Skeletal muscle tissue (tissue), 4 donors: ENCODE data around the gene CDK15. TPM values are rescaled to one million over a fixed set of nuclear protein-coding genes. Genes with fewer than 3 reads are reported as not detected.

Source experiments
- H3K27ac ChIP-seq: one replicate; pipeline ENCODE4 v1.7.0; 2013; ENCODE audit warnings: mild to moderate bottlenecking, low read depth, low read length, inconsistent platforms
- H3K27me3 ChIP-seq, 3 donors: one replicate each; pipeline ENCODE4 v1.7.0; 2013; ENCODE audit warnings: low read length in 3 of 3; ENCODE audit not compliant: control insufficient read depth in 3 of 3, insufficient read depth in 3 of 3
- H3K36me3 ChIP-seq, 3 donors: one replicate each; pipeline ENCODE4 v1.7.0; 2013; ENCODE audit warnings: low read length in 3 of 3; ENCODE audit not compliant: control insufficient read depth in 3 of 3, insufficient read depth in 3 of 3
- H3K4me1 ChIP-seq, 3 donors: one replicate each; pipeline ENCODE4 v1.7.0; 2013; ENCODE audit warnings: low read length in 3 of 3, mild to moderate bottlenecking in 3 of 3; ENCODE audit not compliant: control insufficient read depth in 3 of 3, insufficient read depth in 3 of 3
- H3K4me3 ChIP-seq, 3 donors: one replicate each; pipeline ENCODE4 v1.7.0; 2013; ENCODE audit warnings: low read length in 3 of 3
- H3K9ac ChIP-seq, 3 donors: one replicate each; pipeline ENCODE4 v1.7.0; 2013; ENCODE audit warnings: low read length in 3 of 3, mild to moderate bottlenecking in 3 of 3, moderate library complexity in 2 of 3, low read depth in 1 of 3
- H3K9me3 ChIP-seq, 3 donors: one replicate each; pipeline ENCODE4 v1.7.0; 2013; ENCODE audit warnings: low read length in 3 of 3; ENCODE audit not compliant: control insufficient read depth in 3 of 3
- total RNA-seq: library from RNA; depleted of rRNA; stranded (reverse); fragments of >200 nt; gene quantifications from one replicate; pipeline ENCODE4 v1.2.3, GENCODE V29; 2014
- donor health status: Osteomylitis.

Gene CDK15
- total RNA-seq, 1 donor from 2014 or later: 0.52 TPM

DNA sequence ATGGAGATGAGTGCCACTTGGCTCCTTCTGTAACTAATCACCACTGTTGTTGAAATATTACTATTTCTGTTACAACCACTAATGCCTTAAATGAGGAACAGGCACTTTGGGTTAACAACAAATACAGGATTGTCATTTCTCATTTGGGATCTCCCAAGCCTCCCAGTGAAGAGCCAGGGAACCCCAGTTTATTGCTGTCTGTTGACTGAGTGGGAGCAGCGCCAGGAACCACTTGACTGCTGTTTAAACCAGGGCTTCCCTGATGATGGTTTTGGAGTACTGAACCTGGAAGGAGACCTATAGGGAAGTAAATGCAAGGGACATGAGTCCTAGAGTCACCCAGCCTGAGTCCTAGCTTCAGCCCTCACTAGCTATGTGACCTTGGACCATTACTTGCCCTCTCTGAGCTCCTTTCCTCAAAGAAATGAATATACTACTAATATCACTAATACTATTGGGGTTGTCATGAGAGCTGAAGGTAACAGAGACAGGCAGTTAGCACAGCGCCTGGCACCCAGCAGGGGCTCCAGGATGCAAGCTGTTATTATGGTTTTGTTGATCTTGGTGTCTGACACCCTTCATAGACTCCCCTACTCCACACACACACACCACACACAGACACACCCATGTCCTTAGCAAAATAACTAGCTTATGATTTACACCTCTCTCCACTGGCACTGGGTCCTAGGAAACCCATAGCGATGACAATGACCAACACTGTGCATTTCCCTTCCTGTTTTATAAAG is 123.1 kb downstream of the CDK15 start:
- H3K27me3 ChIP-seq: no peaks in the 10 kb centered on the region
- no peak overlapping the region for H3K4me3 ChIP-seq
- peaks cover 18 to 28% (median 24%) of the 10 kb centered on the region in 3 donors for H3K4me1 ChIP-seq
- H3K36me3 ChIP-seq: no peaks in the 10 kb centered on the region
- no peaks in the 10 kb centered on the region for H3K9me3 ChIP-seq
- H3K27ac ChIP-seq: no peak overlapping the region
- H3K9ac ChIP-seq: no peak overlapping the region

DNA sequence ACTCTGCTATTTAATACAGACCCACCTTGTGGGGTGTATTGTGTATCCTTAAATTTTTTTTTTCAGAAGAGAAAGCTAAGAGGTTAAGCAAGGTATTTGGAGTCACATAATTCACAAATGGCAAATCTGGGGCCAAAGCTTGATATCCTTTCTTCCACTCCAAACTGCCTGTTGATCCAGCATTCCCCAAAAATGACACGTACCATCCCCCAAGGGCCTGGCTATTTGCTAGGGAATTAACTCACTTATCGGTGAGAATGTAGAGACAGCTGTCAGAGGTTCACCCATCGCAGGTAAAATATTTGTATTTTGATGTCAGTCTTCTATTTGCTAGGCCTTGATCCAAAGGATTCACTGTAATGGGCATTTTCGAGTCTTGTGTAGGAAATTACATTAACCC is 123.7 kb downstream of the CDK15 start:
- Histone ChIP-seq H3K9me3 (no peaks in the 10 kb centered on the region), H3K9ac (no peak overlapping the region), H3K4me3 (no peak overlapping the region), H3K36me3 (no peaks in the 10 kb centered on the region), H3K27me3 (no peaks in the 10 kb centered on the region), H3K4me1 (peaks cover 18 to 32% (median 24%) of the 10 kb centered on the region in 3 donors), H3K27ac (no peak overlapping the region)

DNA sequence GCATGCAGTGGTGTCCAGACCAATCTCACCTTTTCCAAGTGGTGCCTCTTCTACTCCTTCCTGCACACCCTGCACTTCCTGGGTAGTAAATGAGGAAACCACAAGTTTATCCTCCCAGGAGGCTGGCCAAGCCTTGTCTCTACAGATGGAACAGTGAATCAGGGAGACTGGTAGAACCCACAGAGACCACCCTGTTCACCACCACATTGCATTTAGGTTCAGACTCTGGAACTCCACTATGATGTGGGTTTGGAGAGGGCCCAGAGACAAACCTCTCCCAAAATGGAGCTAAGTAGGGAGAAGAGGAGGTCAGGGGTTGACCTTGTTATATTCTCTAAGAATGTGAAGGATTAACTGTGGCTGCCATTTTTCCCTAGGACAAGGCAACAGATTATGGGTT is 124.5 kb downstream of the CDK15 start:
- H3K27me3 ChIP-seq: no peaks in the 10 kb centered on the region
- peaks cover 18 to 32% (median 24%) of the 10 kb centered on the region in 3 donors for H3K4me1 ChIP-seq
- no peak overlapping the region for H3K9ac ChIP-seq
- H3K27ac ChIP-seq: no peak overlapping the region
- no peaks in the 10 kb centered on the region for H3K36me3 ChIP-seq
- no peaks in the 10 kb centered on the region for H3K9me3 ChIP-seq
- no peak overlapping the region for H3K4me3 ChIP-seq

GRCh38 chr2:201931475-201931874 is 125.1 kb downstream of the CDK15 start:
- Histone ChIP-seq H3K4me3 (no peak overlapping the region), H3K27ac (no peak overlapping the region), H3K9me3 (no peaks in the 10 kb centered on the region), H3K27me3 (no peaks in the 10 kb centered on the region), H3K36me3 (no peaks in the 10 kb centered on the region), H3K4me1 (peaks cover 18 to 32% (median 24%) of the 10 kb centered on the region in 3 donors), H3K9ac (no peak overlapping the region)

GRCh38 chr2:201931951-201932350 is 125.6 kb downstream of the CDK15 start:
- no peaks in the 10 kb centered on the region for H3K9me3 ChIP-seq
- H3K9ac ChIP-seq: no peak overlapping the region
- H3K27ac ChIP-seq: peak overlapping the region; percentile 11
- no peak overlapping the region for H3K4me3 ChIP-seq
- H3K36me3 ChIP-seq: no peaks in the 10 kb centered on the region
- peaks cover 18 to 32% (median 24%) of the 10 kb centered on the region in 3 donors for H3K4me1 ChIP-seq
- H3K27me3 ChIP-seq: no peaks in the 10 kb centered on the region

GRCh38 chr2:201932511-201932910 is 126.2 kb downstream of the CDK15 start:
- H3K9ac ChIP-seq: peak overlapping the region in 1 of 3 donors; percentile 20
- H3K4me3 ChIP-seq: no peak overlapping the region
- H3K36me3 ChIP-seq: no peaks in the 10 kb centered on the region
- peak overlapping the region; percentile 11 for H3K27ac ChIP-seq
- H3K9me3 ChIP-seq: no peaks in the 10 kb centered on the region
- peaks cover 18 to 32% (median 24%) of the 10 kb centered on the region in 3 donors for H3K4me1 ChIP-seq
- no peaks in the 10 kb centered on the region for H3K27me3 ChIP-seq

GRCh38 chr2:201933792-201934237 is 127.5 kb downstream of the CDK15 start:
- Histone ChIP-seq H3K27ac (peak overlapping the region; percentile 90), H3K4me3 (peak overlapping the region; percentile 22 to 48 (median 45)), H3K9ac (peak overlapping the region; percentile 65 to 70 (median 70)), H3K4me1 (peaks cover 18 to 32% (median 24%) of the 10 kb centered on the region in 3 donors), H3K27me3 (no peaks in the 10 kb centered on the region), H3K36me3 (no peaks in the 10 kb centered on the region), H3K9me3 (no peaks in the 10 kb centered on the region)

DNA sequence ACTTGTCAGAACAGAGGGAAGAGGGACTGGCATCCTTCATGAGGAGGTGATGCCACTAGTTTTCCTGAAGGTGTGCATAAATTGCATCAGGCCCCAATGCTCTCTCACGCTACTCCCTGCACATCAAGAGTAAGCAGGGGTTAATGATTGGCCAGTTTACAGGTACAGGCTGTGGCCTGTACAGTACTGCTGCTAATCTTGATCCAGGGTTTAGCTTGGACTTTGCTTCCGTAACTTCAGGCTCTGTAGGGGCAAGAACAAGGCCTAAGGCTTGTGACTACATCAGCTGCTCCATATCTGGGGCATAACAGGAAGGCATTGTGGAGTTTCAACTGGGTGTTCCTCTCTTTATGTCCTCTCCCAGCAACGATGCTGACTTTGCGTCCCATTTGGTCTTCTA is 130.5 kb downstream of the CDK15 start:
- Histone ChIP-seq H3K9ac (no peak overlapping the region), H3K9me3 (no peaks in the 10 kb centered on the region), H3K27me3 (peaks cover 0 to 3% (median 0%) of the 10 kb centered on the region in 3 donors), H3K4me1 (peaks cover 16 to 25% (median 24%) of the 10 kb centered on the region in 3 donors), H3K27ac (no peak overlapping the region), H3K36me3 (no peaks in the 10 kb centered on the region), H3K4me3 (no peak overlapping the region)

DNA sequence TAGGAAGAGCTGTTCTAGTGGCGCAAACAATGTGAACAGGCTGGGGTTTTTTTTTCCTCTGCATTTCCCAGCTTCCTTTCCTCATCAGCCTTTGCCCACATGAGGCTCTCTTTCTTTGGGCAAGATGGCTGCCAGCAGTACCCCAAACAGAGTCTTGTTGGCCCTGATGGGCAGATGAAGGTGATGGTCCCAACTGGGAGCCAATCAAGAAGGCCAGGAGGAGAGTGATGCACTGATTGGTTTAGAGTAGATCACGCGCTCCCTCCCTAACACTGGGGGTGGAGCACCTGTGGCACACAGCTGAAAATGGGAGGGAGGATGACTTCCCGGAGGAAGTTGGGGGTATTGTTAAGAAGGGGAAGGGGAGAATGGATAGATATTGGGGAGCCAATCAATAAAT is 131.0 kb downstream of the CDK15 start:
- no peaks in the 10 kb centered on the region for H3K36me3 ChIP-seq
- H3K27ac ChIP-seq: no peak overlapping the region
- no peaks in the 10 kb centered on the region for H3K9me3 ChIP-seq
- no peak overlapping the region for H3K9ac ChIP-seq
- peaks cover 13 to 21% (median 20%) of the 10 kb centered on the region in 3 donors for H3K4me1 ChIP-seq
- no peak overlapping the region for H3K4me3 ChIP-seq
- H3K27me3 ChIP-seq: peaks cover 0 to 3% (median 0%) of the 10 kb centered on the region in 3 donors

GRCh38 chr2:201938156-201938775 is 131.9 kb downstream of the CDK15 start:
- H3K4me1 ChIP-seq: peaks cover 8 to 11% (median 11%) of the 10 kb centered on the region in 3 donors
- H3K27me3 ChIP-seq: peaks cover 0 to 3% (median 0%) of the 10 kb centered on the region in 3 donors
- no peaks in the 10 kb centered on the region for H3K9me3 ChIP-seq
- H3K4me3 ChIP-seq: no peak overlapping the region
- H3K9ac ChIP-seq: no peak overlapping the region
- H3K27ac ChIP-seq: no peak overlapping the region
- no peaks in the 10 kb centered on the region for H3K36me3 ChIP-seq
